ENCODE results near the gene LIPC. TPM values are rescaled to one million over a fixed set of nuclear protein-coding genes. Genes with fewer than 3 reads are reported as not detected.
"Not testable (repeated sequence)": the region's sequence is repeated elsewhere in the genome, so short reads cannot be mapped to it uniquely, and the experiment has no call there.

The LIPC gene
- total RNA-seq, 2 experiments from 2014 or later = 1.5 to 3.9 TPM

GRCh38 chr15:58594898-58595297 is 163.1 kb downstream of the LIPC start:
- no peaks in the 10 kb centered on the region for H3K27me3 Mint-ChIP-seq
- no peak overlapping the region for H3K4me3 Mint-ChIP-seq
- ChIA-PET POLR2A (no interaction called here), CTCF (no interaction called here)
- no peak for DNase-seq
- H3K9me3 Mint-ChIP-seq = no peaks in the 10 kb centered on the region
- peaks cover 59% of the 10 kb centered on the region for H3K36me3 Mint-ChIP-seq (ENCODE audit: low read depth)
- peaks cover 28% of the 10 kb centered on the region for H3K4me1 Mint-ChIP-seq
- H3K27ac Mint-ChIP-seq = no peak overlapping the region

GRCh38 chr15:58595516-58596263 is 163.9 kb downstream of the LIPC start:
- Mint-ChIP-seq H3K27ac (no peak overlapping the region), H3K36me3 (ENCODE audit: low read depth) (peaks cover 59% of the 10 kb centered on the region), H3K27me3 (no peaks in the 10 kb centered on the region), H3K4me1 (peaks cover 28% of the 10 kb centered on the region), H3K9me3 (no peaks in the 10 kb centered on the region), H3K4me3 (no peak overlapping the region)
- POLR2A ChIA-PET = no interaction called here
- CTCF ChIA-PET = interaction anchor here (0.8 kb wide), 1 partner anchor 79 kb away, joined by 3 read pairs; no protein-coding TSS in a partner anchor
- no peak for DNase-seq

DNA sequence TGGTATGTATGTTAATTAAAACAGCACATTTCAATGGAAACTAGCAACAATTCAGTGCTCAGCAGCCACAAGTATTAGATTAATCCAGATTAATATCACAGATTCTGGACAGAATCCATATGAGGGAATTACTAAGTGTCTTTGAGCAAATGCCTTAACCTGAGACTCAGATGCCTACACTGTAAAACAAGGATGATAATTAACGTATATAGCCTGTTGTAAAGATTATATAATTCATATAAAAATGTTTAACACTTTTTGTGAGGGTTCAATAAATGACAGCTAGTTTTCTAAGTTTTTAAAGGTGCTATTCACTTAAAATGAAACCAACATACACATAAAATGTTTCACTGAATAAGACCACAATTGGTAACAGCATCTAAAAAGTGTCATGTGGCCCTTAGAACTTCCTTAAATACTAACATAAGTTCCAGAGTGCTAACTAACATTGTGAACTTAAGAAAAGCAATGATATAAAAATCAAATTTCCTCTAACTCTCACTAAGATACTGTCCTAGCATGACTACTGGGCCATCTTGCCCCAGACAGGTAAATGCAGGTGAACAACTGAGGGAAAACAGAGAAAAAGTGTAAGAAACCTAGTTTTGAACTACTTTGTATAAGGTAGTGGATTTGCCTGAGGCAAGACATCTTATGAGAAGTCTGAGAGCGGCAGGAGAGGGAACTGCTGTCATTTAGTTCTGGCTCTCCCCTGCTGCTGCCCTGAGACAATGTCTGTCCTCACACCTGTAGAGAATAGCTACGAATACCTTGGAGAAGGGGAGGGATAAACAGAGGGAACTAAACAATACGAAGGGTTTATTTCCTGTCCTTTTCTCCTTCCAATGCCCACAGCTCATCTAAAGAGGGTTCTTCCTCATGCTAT is 166.4 kb downstream of the LIPC start:
- peaks cover 56% of the 10 kb centered on the region for H3K36me3 Mint-ChIP-seq (ENCODE audit: low read depth)

GRCh38 chr15:58598829-58599210 is 167.0 kb downstream of the LIPC start:
- Mint-ChIP-seq H3K4me3 (no peak overlapping the region), H3K27me3 (no peaks in the 10 kb centered on the region), H3K36me3 (ENCODE audit: low read depth) (peaks cover 55% of the 10 kb centered on the region), H3K27ac (no peak overlapping the region), H3K9me3 (no peaks in the 10 kb centered on the region), H3K4me1 (peaks cover 26% of the 10 kb centered on the region)
- ChIA-PET POLR2A (no interaction called here), CTCF (no interaction called here)
- DNase-seq = no peak

More for the DNA sequence above, 166.4 kb downstream of the LIPC start:
- ChIA-PET CTCF (interaction anchor here (1.0 kb wide), 1 partner anchor 10 kb away, joined by 3 read pairs; no protein-coding TSS in a partner anchor), POLR2A (no interaction called here)
- H3K9me3 Mint-ChIP-seq = no peaks in the 10 kb centered on the region
- no peaks in the 10 kb centered on the region for H3K27me3 Mint-ChIP-seq
- no peak for DNase-seq
- H3K27ac Mint-ChIP-seq = no peak overlapping the region
- H3K4me1 Mint-ChIP-seq = peaks cover 27% of the 10 kb centered on the region
- no peak overlapping the region for H3K4me3 Mint-ChIP-seq

DNA sequence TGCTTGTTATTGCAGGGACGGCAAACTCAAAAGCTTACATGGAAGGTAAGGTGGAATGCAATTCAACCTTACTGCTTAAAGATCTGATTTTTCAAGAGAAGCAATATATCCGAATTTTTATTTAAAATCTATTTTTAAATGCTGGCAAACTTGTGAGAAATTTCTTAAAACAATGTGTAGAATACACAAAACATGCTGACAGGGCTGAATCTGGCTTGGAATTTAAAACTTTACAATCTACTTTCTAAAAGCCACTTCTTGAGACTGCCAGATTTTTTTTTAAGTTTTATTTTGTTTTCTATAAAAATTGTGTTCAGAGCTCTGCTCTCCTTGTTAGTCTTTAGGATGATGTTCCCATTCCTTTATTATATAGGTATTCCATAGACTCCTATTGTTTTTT is 171.0 kb downstream of the LIPC start:
- H3K4me3 Mint-ChIP-seq = no peak overlapping the region
- H3K36me3 Mint-ChIP-seq (ENCODE audit: low read depth) = peaks cover 58% of the 10 kb centered on the region
- no peaks in the 10 kb centered on the region for H3K9me3 Mint-ChIP-seq
- CTCF ChIA-PET = no interaction called here
- no peak for DNase-seq
- POLR2A ChIA-PET = no interaction called here
- peaks cover 11% of the 10 kb centered on the region for H3K4me1 Mint-ChIP-seq
- H3K27me3 Mint-ChIP-seq = no peaks in the 10 kb centered on the region
- no peak overlapping the region for H3K27ac Mint-ChIP-seq

- Mint-ChIP-seq H3K4me1 (peaks cover 16% of the 10 kb centered on the region), H3K36me3 (ENCODE audit: low read depth) (peaks cover 60% of the 10 kb centered on the region)
- H3K27me3 Mint-ChIP-seq, H3K9me3 Mint-ChIP-seq, H3K27ac Mint-ChIP-seq, POLR2A ChIA-PET, DNase-seq, H3K4me3 Mint-ChIP-seq: not testable (repeated sequence)
- CTCF ChIA-PET = interaction anchor here (1.5 kb wide), 1 partner anchor 19 kb away, joined by 4 read pairs; no protein-coding TSS in a partner anchor
Measured at GRCh38 chr15:58603927-58604326, 172.1 kb downstream of the LIPC start.

- ChIA-PET CTCF (interaction anchor here (1.5 kb wide), 1 partner anchor 19 kb away, joined by 4 read pairs; no protein-coding TSS in a partner anchor), POLR2A (no interaction called here)
- H3K27ac Mint-ChIP-seq = no peak overlapping the region
- DNase-seq = no peak
- H3K9me3 Mint-ChIP-seq = no peaks in the 10 kb centered on the region
- H3K4me3 Mint-ChIP-seq = no peak overlapping the region
- peaks cover 62% of the 10 kb centered on the region for H3K36me3 Mint-ChIP-seq (ENCODE audit: low read depth)
- H3K27me3 Mint-ChIP-seq = no peaks in the 10 kb centered on the region
- peaks cover 20% of the 10 kb centered on the region for H3K4me1 Mint-ChIP-seq
Measured at GRCh38 chr15:58604455-58604923, 172.7 kb downstream of the LIPC start.

GRCh38 chr15:58605931-58606530 is 174.2 kb downstream of the LIPC start:
- no peak overlapping the region for H3K4me3 Mint-ChIP-seq
- peaks cover 20% of the 10 kb centered on the region for H3K4me1 Mint-ChIP-seq
- POLR2A ChIA-PET = no interaction called here
- H3K27ac Mint-ChIP-seq = no peak overlapping the region
- DNase-seq = no peak
- no peaks in the 10 kb centered on the region for H3K9me3 Mint-ChIP-seq
- peaks cover 77% of the 10 kb centered on the region for H3K36me3 Mint-ChIP-seq (ENCODE audit: low read depth)
- CTCF ChIA-PET = interaction anchor here (0.6 kb wide), 1 partner anchor 83 kb away, joined by 3 read pairs; no protein-coding TSS in a partner anchor
- H3K27me3 Mint-ChIP-seq = no peaks in the 10 kb centered on the region

GRCh38 chr15:58606577-58607080 is 174.8 kb downstream of the LIPC start:
- no peaks in the 10 kb centered on the region for H3K9me3 Mint-ChIP-seq
- H3K4me3 Mint-ChIP-seq = no peak overlapping the region
- peaks cover 76% of the 10 kb centered on the region for H3K36me3 Mint-ChIP-seq (ENCODE audit: low read depth)
- no peaks in the 10 kb centered on the region for H3K27me3 Mint-ChIP-seq
- ChIA-PET CTCF (no interaction called here), POLR2A (no interaction called here)
- H3K4me1 Mint-ChIP-seq = peaks cover 20% of the 10 kb centered on the region
- H3K27ac Mint-ChIP-seq = no peak overlapping the region
- no peak for DNase-seq

GRCh38 chr15:58608129-58608590 is 176.4 kb downstream of the LIPC start:
- Mint-ChIP-seq H3K36me3 (ENCODE audit: low read depth) (peaks cover 79% of the 10 kb centered on the region), H3K27me3 (no peaks in the 10 kb centered on the region), H3K4me1 (peaks cover 25% of the 10 kb centered on the region), H3K4me3 (no peak overlapping the region), H3K27ac (no peak overlapping the region), H3K9me3 (peaks cover 1% of the 10 kb centered on the region)
- CTCF ChIA-PET = no interaction called here
- POLR2A ChIA-PET = no interaction called here
- DNase-seq = no peak

DNA sequence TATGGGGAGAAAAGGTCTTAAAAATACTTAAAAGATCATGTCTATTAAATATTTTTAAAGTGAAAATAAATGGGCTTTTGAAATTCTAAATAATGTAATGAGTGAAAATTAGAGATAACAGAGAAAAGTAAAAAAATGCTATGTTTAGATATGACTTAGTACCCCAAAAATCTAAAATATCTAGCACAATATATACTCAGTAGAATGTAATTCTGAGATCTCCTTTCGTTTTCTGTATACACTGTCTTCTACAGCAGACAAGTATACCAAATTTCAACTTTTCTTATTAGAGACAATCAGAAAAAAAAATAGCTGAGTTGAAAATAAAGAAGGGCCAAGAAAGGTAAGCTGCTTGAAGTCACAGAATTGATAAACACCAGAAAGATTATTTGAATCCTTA is 176.9 kb downstream of the LIPC start:
- H3K27ac Mint-ChIP-seq = no peak overlapping the region
- H3K9me3 Mint-ChIP-seq = peaks cover 3% of the 10 kb centered on the region
- no peaks in the 10 kb centered on the region for H3K27me3 Mint-ChIP-seq
- no peak overlapping the region for H3K4me3 Mint-ChIP-seq
- H3K36me3 Mint-ChIP-seq (ENCODE audit: low read depth) = peaks cover 78% of the 10 kb centered on the region
- ChIA-PET POLR2A (interaction anchor here (0.6 kb wide), 1 partner anchor 18 kb away, joined by 4 read pairs; no protein-coding TSS in a partner anchor), CTCF (no interaction called here)
- no peak for DNase-seq
- H3K4me1 Mint-ChIP-seq = peaks cover 22% of the 10 kb centered on the region

- CTCF ChIA-PET = interaction anchor here (0.6 to 1.9 kb wide), 3 partner anchors 11 to 233 kb away, joined by 3 to 5 read pairs (median 3); no protein-coding TSS in a partner anchor
- Mint-ChIP-seq H3K9me3 (peaks cover 19% of the 10 kb centered on the region), H3K4me1 (peaks cover 30% of the 10 kb centered on the region), H3K27me3 (no peaks in the 10 kb centered on the region), H3K4me3 (no peak overlapping the region), H3K36me3 (ENCODE audit: low read depth) (peaks cover 85% of the 10 kb centered on the region), H3K27ac (no peak overlapping the region)
- POLR2A ChIA-PET = no interaction called here
- no peak for DNase-seq
Measured at GRCh38 chr15:58611731-58612676, 180.2 kb downstream of the LIPC start.

Data from activated CD4-positive, alpha-beta T cell treated with anti-CD3 and anti-CD28 coated beads, Interleukin-2, amount 10 ng/mL, durations not matched to agents 7 days and 5 days (primary cell).